GM20000 (cell line): ENCODE measurements around the gene ZNF500.
"Not testable (repeated sequence)": the region's sequence is repeated elsewhere in the genome, so short reads cannot be mapped to it uniquely, and the experiment has no call there.

ENCODE experiments used
- DNase-seq: peaks from one replicate; pipeline ENCODE4 v3.0.0; 2012; ENCODE audit warnings: low spot score
- CTCF ChIP-seq: IDR thresholded peaks from 2 replicates; pipeline ENCODE4 v1.5.1; 2012; ENCODE audit warnings: mild to moderate bottlenecking, control low read depth; ENCODE audit errors: extremely low read depth, missing control alignments

The ZNF500 gene

GRCh38 chr16:4787068-4787467 is 20.1 kb upstream of the ZNF500 start:
- DNase-seq, result no peak
- no peak for TF ChIP-seq CTCF

- DNase-seq, result no peak
- TF ChIP-seq CTCF, result no peak
These were observed 18.9 kb upstream of the ZNF500 start for GRCh38 chr16:4785758-4786433.

GRCh38 chr16:4784444-4784987 is 17.6 kb upstream of the ZNF500 start:
- not testable (repeated sequence) for DNase-seq

- TF ChIP-seq CTCF, result no peak
- DNase-seq, result no peak
These were observed 17.0 kb upstream of the ZNF500 start for GRCh38 chr16:4783951-4784336.

- TF ChIP-seq CTCF, result no peak
- no peak for DNase-seq
These were observed 16.4 kb upstream of the ZNF500 start for GRCh38 chr16:4783251-4783950.

- TF ChIP-seq CTCF, result no peak
These were observed 13.3 kb upstream of the ZNF500 start for GRCh38 chr16:4780235-4780634.

GRCh38 chr16:4778050-4778392 is 11.1 kb upstream of the ZNF500 start:
- DNase-seq, result no peak
- no peak for TF ChIP-seq CTCF

More at GRCh38 chr16:4780235-4780634, 13.3 kb upstream of the ZNF500 start:
- DNase-seq, result no peak
